Activated CD8-positive, alpha-beta T cell treated with anti-CD3 and anti-CD28 coated beads, Interleukin-2, amount 10 ng/mL, durations not matched to agents 7 days and 5 days (primary cell): Measurements from ENCODE around the gene TP53I11. TPM values are rescaled to one million over a fixed set of nuclear protein-coding genes. Genes with fewer than 3 reads are reported as not detected.

Experiments
- ATAC-seq: fragments of 150-1000 bp; cut with Tn5 transposase; one replicate; pipeline ENCODE4 v1.10.0; 2021; ENCODE audit warnings: moderate library complexity
- CTCF ChIA-PET: fragments of 350-600 bp; sonication (Branson Sonifier 250); formaldehyde crosslinking; loops from one replicate; lab custom pipeline; 2021; ENCODE audit warnings: antibody characterized with exemption; lab: Charles Lee
- POLR2A ChIA-PET: fragments of 350-600 bp; sonication (Branson Sonifier 250); formaldehyde crosslinking; loops from one replicate; lab custom pipeline; 2021; ENCODE audit warnings: antibody characterized with exemption; lab: Charles Lee
- DNase-seq: peaks from one replicate; pipeline ENCODE4 v3.0.0-alpha.2; 2020
- H3K27ac Mint-ChIP-seq: one replicate; pipeline ENCODE4 v1.8.0; 2021; ENCODE audit warnings: mild to moderate bottlenecking, mixed read lengths
- H3K27me3 Mint-ChIP-seq: one replicate; pipeline ENCODE4 v1.8.0; 2021; ENCODE audit warnings: low read depth, mixed read lengths
- H3K36me3 Mint-ChIP-seq: one replicate; pipeline ENCODE4 v1.8.0; 2021; ENCODE audit warnings: low read depth, mixed read lengths
- H3K4me1 Mint-ChIP-seq: one replicate; pipeline ENCODE4 v1.8.0; 2021; ENCODE audit warnings: low read depth, mixed read lengths
- H3K4me3 Mint-ChIP-seq: one replicate; pipeline ENCODE4 v1.8.0; 2021; ENCODE audit warnings: mild to moderate bottlenecking, mixed read lengths
- H3K9me3 Mint-ChIP-seq: one replicate; pipeline ENCODE4 v1.8.0; 2022; ENCODE audit warnings: mixed read lengths; ENCODE audit not compliant: insufficient read depth
- total RNA-seq, 2 experiments: library from RNA; stranded (reverse); gene quantifications; one replicate each; pipeline ENCODE4 v1.2.3, GENCODE V29; 2021

The TP53I11 gene
- total RNA-seq, 2 experiments from 2014 or later = 1.4 to 2.5 TPM

DNA sequence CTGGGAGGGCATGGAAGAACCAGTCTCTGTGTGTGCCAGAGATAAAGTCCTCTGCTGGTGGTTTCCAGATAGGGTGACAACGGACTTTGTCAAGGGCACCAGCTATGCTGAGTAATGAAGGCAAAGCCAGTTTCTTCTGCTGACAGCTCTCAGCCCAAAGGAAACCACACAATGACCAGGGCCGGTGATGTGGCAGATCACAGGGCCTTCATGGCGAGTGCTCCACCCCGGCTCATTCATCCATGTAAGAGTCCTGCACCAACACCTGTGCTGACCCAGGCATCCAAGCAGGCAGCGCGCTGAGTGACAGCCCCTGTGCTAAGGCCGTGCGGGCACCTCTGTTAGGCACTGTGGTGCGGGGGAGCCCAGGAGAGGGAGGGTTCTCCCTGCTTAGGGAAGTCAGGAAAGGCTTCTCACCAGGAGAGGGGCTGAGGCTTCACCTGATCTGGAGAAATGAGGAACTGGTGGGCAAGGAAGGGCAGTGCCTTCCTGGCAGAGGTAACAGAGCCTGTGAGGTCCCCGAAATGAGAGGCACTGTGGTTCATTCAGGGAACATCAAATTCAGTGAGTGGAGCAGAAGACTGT, 33.8 kb downstream of the TP53I11 start:
- no peaks in the 10 kb centered on the region for H3K9me3 Mint-ChIP-seq
- H3K36me3 Mint-ChIP-seq = no peaks in the 10 kb centered on the region
- H3K4me3 Mint-ChIP-seq = no peak overlapping the region
- ChIA-PET POLR2A (no interaction called here), CTCF (no interaction called here)
- DNase-seq = no peak
- no peak overlapping the region for H3K27ac Mint-ChIP-seq
- ATAC-seq = no peak
- H3K4me1 Mint-ChIP-seq = no peaks in the 10 kb centered on the region
- peaks cover 6% of the 10 kb centered on the region for H3K27me3 Mint-ChIP-seq

DNA sequence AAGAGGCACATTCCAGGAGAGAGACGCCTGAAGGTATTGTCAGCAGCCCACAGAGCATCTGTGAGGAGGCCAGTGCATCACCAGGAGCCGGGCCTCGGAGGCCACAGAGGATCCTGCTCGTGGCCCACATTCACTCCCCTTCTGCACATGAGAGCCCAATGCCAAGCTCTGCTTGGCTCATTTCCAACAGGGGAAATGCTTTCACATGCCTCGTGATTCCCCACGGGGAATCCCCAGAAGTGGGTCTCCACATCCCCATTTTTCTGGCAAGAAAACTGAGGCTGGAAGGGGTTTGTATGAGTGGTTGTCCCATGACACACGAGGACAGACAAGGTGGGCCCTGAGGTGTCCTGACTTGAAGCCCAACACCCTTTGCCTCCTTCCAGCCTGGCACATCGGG, 34.4 kb downstream of the TP53I11 start:
- ChIA-PET POLR2A (no interaction called here), CTCF (no interaction called here)
- Mint-ChIP-seq H3K36me3 (no peaks in the 10 kb centered on the region), H3K4me1 (no peaks in the 10 kb centered on the region), H3K27ac (no peak overlapping the region), H3K9me3 (no peaks in the 10 kb centered on the region), H3K4me3 (no peak overlapping the region), H3K27me3 (peaks cover 6% of the 10 kb centered on the region)
- ATAC-seq (no peak), DNase-seq (no peak)

- DNase-seq (no peak), ATAC-seq (no peak)
- Mint-ChIP-seq H3K27me3 (peaks cover 6% of the 10 kb centered on the region), H3K27ac (no peak overlapping the region), H3K9me3 (no peaks in the 10 kb centered on the region), H3K4me1 (no peaks in the 10 kb centered on the region), H3K4me3 (no peak overlapping the region), H3K36me3 (no peaks in the 10 kb centered on the region)
- CTCF ChIA-PET = interaction anchor here (0.9 to 1.4 kb wide), 3 partner anchors 11 to 141 kb away, joined by 3 to 6 read pairs (median 4); no protein-coding TSS in a partner anchor
- POLR2A ChIA-PET = no interaction called here
These were observed 35.1 kb downstream of the TP53I11 start for GRCh38 chr11:44915621-44916020.

DNA sequence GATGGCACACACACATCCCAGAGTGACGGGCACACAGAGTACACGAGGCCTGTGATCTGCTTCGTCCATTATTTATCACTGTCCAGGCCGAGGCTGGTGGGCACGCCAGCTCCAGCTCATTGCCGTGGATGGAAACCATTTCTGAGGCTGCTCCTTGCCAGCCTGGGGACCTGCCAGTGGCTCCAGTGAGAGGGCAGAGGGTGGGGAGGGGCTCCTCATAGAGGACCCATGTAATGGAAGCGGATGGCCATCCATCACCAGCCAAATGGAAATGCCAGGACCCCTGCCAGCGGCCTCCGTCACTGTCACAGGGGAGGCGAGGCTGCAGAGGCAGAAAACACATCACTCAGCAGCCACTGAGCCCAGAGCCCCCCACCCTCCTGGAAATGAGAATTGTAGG, 35.7 kb downstream of the TP53I11 start:
- Mint-ChIP-seq H3K27ac (no peak overlapping the region), H3K9me3 (no peaks in the 10 kb centered on the region), H3K27me3 (peaks cover 6% of the 10 kb centered on the region), H3K36me3 (no peaks in the 10 kb centered on the region), H3K4me3 (no peak overlapping the region), H3K4me1 (no peaks in the 10 kb centered on the region)
- ChIA-PET CTCF (interaction anchor here (0.9 to 1.4 kb wide), 5 partner anchors 12 to 189 kb away, joined by 3 to 6 read pairs (median 3); no protein-coding TSS in a partner anchor), POLR2A (no interaction called here)
- ATAC-seq = no peak
- no peak for DNase-seq

GRCh38 chr11:44914105-44914504, 36.6 kb downstream of the TP53I11 start:
- ATAC-seq (no peak), DNase-seq (no peak)
- Mint-ChIP-seq H3K27me3 (peaks cover 6% of the 10 kb centered on the region), H3K36me3 (no peaks in the 10 kb centered on the region), H3K27ac (no peak overlapping the region), H3K9me3 (no peaks in the 10 kb centered on the region), H3K4me1 (no peaks in the 10 kb centered on the region), H3K4me3 (no peak overlapping the region)
- CTCF ChIA-PET = interaction anchor here (1.1 to 1.2 kb wide), 2 partner anchors 22 to 189 kb away, joined by 3 read pairs; no protein-coding TSS in a partner anchor
- POLR2A ChIA-PET = no interaction called here

GRCh38 chr11:44913502-44913901, 37.2 kb downstream of the TP53I11 start:
- DNase-seq (no peak), ATAC-seq (no peak)
- ChIA-PET CTCF (no interaction called here), POLR2A (no interaction called here)
- H3K4me3 Mint-ChIP-seq = no peak overlapping the region
- peaks cover 6% of the 10 kb centered on the region for H3K27me3 Mint-ChIP-seq
- H3K27ac Mint-ChIP-seq = no peak overlapping the region
- no peaks in the 10 kb centered on the region for H3K4me1 Mint-ChIP-seq
- no peaks in the 10 kb centered on the region for H3K9me3 Mint-ChIP-seq
- no peaks in the 10 kb centered on the region for H3K36me3 Mint-ChIP-seq

DNA sequence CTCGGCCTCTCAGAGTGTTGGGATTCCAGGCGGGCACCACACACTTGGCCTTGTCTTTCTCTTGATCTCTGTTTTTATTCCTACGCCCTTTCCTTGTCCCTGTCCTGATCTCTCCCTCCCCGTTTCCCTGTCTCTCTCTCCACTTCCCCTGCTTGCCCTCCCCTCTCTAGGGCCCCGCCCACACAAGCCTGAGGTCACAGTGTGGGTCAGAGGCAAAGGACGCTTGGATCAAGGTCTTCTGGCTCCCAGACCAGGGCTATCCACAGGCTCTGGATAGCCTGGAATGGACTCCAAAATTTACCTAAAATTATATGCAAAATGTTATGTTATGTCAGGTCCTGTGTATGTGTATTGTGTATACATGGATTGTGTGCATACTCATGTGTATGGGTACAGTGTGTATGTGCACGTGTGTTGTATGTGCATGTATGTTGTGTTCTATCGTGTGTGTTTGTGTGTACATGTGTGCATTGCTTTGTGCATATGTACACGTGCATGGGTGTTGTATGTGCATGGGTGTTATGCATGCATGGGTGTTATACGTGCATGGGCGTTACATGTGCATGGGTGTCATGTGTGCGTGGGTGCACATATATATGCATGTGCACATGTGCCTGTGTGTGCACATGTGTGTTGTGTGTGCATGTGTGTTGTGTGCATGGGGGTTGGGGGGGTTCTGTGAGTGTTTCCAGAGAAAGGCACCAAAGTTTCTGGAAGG, 38.3 kb downstream of the TP53I11 start:
- ATAC-seq = no peak
- no peaks in the 10 kb centered on the region for H3K36me3 Mint-ChIP-seq
- ChIA-PET CTCF (interaction anchor here (1.2 to 3.2 kb wide), 8 partner anchors 15 to 356 kb away, joined by 3 to 23 read pairs (median 6); no protein-coding TSS in a partner anchor), POLR2A (no interaction called here)
- peaks cover 6% of the 10 kb centered on the region for H3K27me3 Mint-ChIP-seq
- no peak overlapping the region for H3K4me3 Mint-ChIP-seq
- no peak for DNase-seq
- H3K4me1 Mint-ChIP-seq = no peaks in the 10 kb centered on the region
- no peak overlapping the region for H3K27ac Mint-ChIP-seq
- H3K9me3 Mint-ChIP-seq = no peaks in the 10 kb centered on the region

DNA sequence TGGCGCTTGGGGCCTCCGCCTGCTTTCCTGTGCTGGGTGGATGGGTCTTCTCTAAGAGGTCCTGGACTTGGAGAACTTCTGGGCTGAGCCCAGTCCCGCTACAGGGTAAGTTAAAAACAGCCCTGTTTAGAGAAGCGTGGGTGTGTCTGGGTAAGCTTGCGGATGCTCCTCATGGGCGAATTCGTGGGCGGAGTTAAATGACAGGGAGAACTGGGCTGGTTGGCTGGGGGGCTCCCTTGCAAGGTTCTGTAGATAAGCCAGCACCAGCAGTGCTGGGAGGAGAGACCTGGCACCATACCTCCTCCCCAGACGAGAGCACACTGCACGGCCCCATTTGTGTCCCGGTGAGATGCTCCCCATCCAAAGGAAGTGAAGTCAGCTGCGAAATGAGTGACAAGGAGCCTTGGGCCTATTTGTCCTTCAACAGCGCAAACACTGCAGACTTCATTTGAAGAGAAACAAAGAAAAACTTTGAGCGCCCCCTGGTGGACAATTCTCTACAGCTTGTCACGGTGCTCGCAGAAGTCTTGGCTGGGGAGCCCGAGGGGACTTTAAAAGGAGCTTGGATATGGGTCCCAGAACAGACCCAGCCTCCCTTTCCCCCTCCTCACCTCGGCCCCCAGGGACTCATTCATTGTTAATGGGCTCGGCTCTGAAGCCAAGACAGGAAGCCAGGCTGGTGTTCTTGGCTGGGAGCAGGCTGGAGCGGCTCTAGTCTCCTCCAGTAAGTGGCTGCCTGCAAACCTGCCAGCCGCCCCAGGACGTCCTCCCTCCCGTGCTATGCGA, 39.5 kb downstream of the TP53I11 start:
- no peaks in the 10 kb centered on the region for H3K36me3 Mint-ChIP-seq
- ChIA-PET POLR2A (no interaction called here), CTCF (interaction anchor here (0.6 to 3.2 kb wide), 46 partner anchors 8 to 356 kb away, joined by 3 to 23 read pairs (median 4); no protein-coding TSS in a partner anchor)
- no peaks in the 10 kb centered on the region for H3K9me3 Mint-ChIP-seq
- no peak overlapping the region for H3K4me3 Mint-ChIP-seq
- no peak overlapping the region for H3K27ac Mint-ChIP-seq
- peaks cover 3% of the 10 kb centered on the region for H3K27me3 Mint-ChIP-seq
- H3K4me1 Mint-ChIP-seq = no peaks in the 10 kb centered on the region
- ATAC-seq (peak; percentile 82), DNase-seq (peak; percentile 91)

- Mint-ChIP-seq H3K36me3 (no peaks in the 10 kb centered on the region), H3K4me3 (no peak overlapping the region), H3K4me1 (no peaks in the 10 kb centered on the region), H3K27ac (no peak overlapping the region), H3K27me3 (peaks cover 3% of the 10 kb centered on the region), H3K9me3 (no peaks in the 10 kb centered on the region)
- CTCF ChIA-PET = interaction anchor here (0.6 to 3.2 kb wide), 21 partner anchors 17 to 354 kb away, joined by 3 to 23 read pairs (median 4); no protein-coding TSS in a partner anchor
- DNase-seq = no peak
- POLR2A ChIA-PET = no interaction called here
- ATAC-seq = no peak
These were observed 40.1 kb downstream of the TP53I11 start for GRCh38 chr11:44910591-44910990.

DNA sequence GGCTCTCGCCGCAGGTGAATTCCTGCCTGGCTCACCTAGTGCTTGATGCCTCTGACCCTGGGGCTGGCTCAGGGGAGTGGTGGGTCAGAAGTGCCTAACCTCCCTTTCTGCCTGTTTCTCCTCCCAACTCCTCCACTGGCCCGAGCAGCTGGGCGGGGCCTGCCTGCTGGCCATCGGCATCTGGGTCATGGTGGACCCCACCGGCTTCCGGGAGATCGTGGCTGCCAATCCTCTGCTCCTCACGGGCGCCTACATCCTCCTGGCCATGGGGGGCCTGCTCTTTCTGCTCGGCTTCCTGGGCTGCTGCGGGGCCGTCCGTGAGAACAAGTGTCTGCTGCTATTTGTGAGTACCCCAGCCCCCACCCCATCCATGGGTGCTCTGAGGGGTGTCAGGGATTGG, 41.1 kb downstream of the TP53I11 start:
- ATAC-seq (no peak), DNase-seq (no peak)
- Mint-ChIP-seq H3K9me3 (no peaks in the 10 kb centered on the region), H3K27ac (no peak overlapping the region), H3K4me1 (no peaks in the 10 kb centered on the region), H3K36me3 (no peaks in the 10 kb centered on the region), H3K27me3 (no peaks in the 10 kb centered on the region), H3K4me3 (no peak overlapping the region)
- POLR2A ChIA-PET = no interaction called here
- CTCF ChIA-PET = interaction anchor here (1.1 to 3.2 kb wide), 2 partner anchors 15 to 18 kb away, joined by 3 to 23 read pairs; no protein-coding TSS in a partner anchor

DNA sequence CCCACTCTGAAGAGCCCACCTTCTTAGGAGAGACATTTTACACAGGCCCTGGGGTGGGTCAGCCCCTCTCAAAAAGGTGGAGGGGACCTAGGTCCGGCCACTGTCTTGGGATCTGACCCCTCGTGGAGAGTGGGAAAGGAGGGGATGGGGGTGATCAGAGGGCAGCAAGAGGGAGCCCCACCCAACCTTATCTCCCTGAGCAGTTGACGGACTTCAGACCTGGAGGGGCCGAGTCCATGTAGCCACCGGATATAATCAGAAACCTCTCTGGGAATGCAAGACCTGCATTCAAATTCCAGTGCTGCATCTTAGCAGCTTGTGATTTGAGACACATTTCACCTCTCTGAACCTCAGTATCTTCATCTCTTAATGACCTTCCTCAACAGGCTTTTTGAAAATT, 44.0 kb downstream of the TP53I11 start:
- no peaks in the 10 kb centered on the region for H3K9me3 Mint-ChIP-seq
- POLR2A ChIA-PET = no interaction called here
- no peaks in the 10 kb centered on the region for H3K27me3 Mint-ChIP-seq
- CTCF ChIA-PET = no interaction called here
- no peak for ATAC-seq
- DNase-seq = no peak
- H3K36me3 Mint-ChIP-seq = no peaks in the 10 kb centered on the region
- no peaks in the 10 kb centered on the region for H3K4me1 Mint-ChIP-seq
- H3K27ac Mint-ChIP-seq = no peak overlapping the region
- no peak overlapping the region for H3K4me3 Mint-ChIP-seq
